ENCODE results near the gene CSNK1G1. TPM values are rescaled to one million over a fixed set of nuclear protein-coding genes. Genes with fewer than 3 reads are reported as not detected.
"Not testable (repeated sequence)": the region's sequence is repeated elsewhere in the genome, so short reads cannot be mapped to it uniquely, and the experiment has no call there.

CSNK1G1 gene
- total RNA-seq, 1 donor from 2014 or later = 23.6 TPM

- DNase-seq (ENCODE audit: low spot score) = no peak
Observed at GRCh38 chr15:64133623-64134344, 222.2 kb downstream of the CSNK1G1 start.

GRCh38 chr15:64132217-64132616 lies 223.8 kb downstream of the CSNK1G1 start:
- no peak for DNase-seq (ENCODE audit: low spot score)

GRCh38 chr15:64131547-64131946 lies 224.4 kb downstream of the CSNK1G1 start:
- DNase-seq (ENCODE audit: low spot score) = no peak

GRCh38 chr15:64130159-64130558 lies 225.8 kb downstream of the CSNK1G1 start:
- DNase-seq (ENCODE audit: low spot score) = no peak

- no peak for DNase-seq (ENCODE audit: low spot score)
Observed at GRCh38 chr15:64127521-64128270, 228.3 kb downstream of the CSNK1G1 start.

- no peak for DNase-seq (ENCODE audit: low spot score)
Observed at GRCh38 chr15:64125978-64126377, 230.0 kb downstream of the CSNK1G1 start.

- no peak for DNase-seq (ENCODE audit: low spot score)
Observed at GRCh38 chr15:64122936-64123351, 233.0 kb downstream of the CSNK1G1 start.

GRCh38 chr15:64122444-64122843 lies 233.5 kb downstream of the CSNK1G1 start:
- no peak for DNase-seq (ENCODE audit: low spot score)

GRCh38 chr15:64121614-64122013 lies 234.4 kb downstream of the CSNK1G1 start:
- DNase-seq (ENCODE audit: low spot score) = no peak

GRCh38 chr15:64120322-64120721 lies 235.7 kb downstream of the CSNK1G1 start:
- DNase-seq (ENCODE audit: low spot score) = not testable (repeated sequence)

- no peak for DNase-seq (ENCODE audit: low spot score)
Observed at GRCh38 chr15:64117759-64118487, 238.1 kb downstream of the CSNK1G1 start.

Other genes with a start within 250 kb of the CSNK1G1 start
- gene SNX22, start 204.4 kb downstream of the CSNK1G1 start, total RNA-seq (ENCODE audit: insufficient read depth, low replicate concordance) = 4.1 TPM
- 384 TPM for gene PPIB, start 193.2 kb downstream of the CSNK1G1 start, total RNA-seq (ENCODE audit: insufficient read depth, low replicate concordance)
- 9.1 TPM for gene PCLAF, start 25.3 kb upstream of the CSNK1G1 start, total RNA-seq (ENCODE audit: insufficient read depth, low replicate concordance)
- gene TRIP4, start 31.7 kb upstream of the CSNK1G1 start, total RNA-seq (ENCODE audit: insufficient read depth, low replicate concordance) = 13.5 TPM
- gene ZNF609, start 104.4 kb upstream of the CSNK1G1 start, total RNA-seq (ENCODE audit: insufficient read depth, low replicate concordance) = 14.4 TPM